GM19043 (cell line): ENCODE measurements around the gene TBXA2R.

Experiments used
- ATAC-seq: cut with Tn5 transposase; IDR thresholded peaks from one replicate; pipeline ENCODE4 v1.9.1; 2021; ENCODE audit warnings: low read depth; ENCODE audit not compliant: unreplicated experiment

TBXA2R gene

DNA sequence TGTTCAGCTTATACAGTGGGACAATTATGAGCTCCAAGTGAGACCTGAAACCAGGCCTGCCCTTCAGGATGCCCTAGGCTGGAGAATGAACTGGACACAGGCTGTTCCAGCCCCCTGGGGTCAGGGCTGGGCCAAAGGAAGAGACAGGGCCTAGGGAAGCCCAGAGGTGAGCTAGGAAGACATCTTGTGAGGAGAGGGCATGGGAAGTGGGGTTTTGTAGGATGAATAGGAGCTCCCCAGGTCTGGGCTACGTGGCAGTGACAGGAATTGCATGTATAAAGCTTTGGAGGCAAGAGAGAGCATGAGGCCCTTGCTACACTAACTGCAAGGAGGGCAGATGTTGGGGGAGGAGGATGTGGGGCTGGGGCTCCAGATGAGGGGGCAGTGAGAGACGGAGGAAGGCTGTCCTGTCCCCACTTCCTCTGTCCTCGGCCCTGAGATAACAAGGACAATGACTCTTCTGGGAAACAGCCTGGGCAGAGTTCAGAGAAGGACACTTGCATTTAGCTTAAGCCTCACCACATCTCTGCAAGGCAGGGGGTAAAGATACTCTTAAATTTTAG is 1.5 kb upstream of the TBXA2R start:
- no peak for ATAC-seq

DNA sequence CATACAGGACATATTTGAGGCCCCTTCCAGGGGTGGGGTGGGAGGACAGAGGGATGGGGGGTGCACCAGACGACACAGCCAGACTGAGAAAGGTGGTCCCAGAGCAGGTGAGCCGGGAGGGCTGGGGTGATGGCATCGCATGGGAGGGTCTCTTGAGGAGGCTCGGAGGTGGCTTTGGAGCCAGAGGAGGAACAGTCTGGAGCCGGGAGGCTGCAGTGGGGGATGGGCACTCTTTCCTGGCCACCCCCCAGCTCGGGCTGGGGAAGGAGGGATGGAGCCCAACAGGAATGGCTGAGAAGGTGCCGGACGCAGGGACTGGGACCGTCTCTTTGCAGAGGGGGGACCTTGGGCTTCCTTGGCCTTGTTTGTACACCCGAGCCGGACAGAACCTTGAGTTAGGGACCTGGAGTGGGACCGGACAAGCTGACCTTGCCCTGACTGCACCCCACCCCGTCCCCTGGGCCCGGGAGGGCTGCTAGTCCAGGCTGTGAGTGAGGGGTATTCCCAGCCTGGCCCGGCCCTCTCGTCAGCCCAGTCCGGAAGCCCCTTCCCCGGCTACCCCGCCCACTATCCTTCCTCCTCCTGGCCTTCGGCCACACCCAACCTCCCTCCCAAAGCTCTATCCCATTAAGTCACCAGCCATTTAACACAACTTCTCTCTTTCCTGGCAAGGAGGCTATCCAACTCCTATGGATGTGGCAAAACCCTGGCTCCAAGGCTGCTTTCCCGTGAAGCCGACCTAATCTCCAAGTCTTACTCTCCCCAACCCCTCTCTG is 816 bp upstream of the TBXA2R start:
- ATAC-seq: no peak

DNA sequence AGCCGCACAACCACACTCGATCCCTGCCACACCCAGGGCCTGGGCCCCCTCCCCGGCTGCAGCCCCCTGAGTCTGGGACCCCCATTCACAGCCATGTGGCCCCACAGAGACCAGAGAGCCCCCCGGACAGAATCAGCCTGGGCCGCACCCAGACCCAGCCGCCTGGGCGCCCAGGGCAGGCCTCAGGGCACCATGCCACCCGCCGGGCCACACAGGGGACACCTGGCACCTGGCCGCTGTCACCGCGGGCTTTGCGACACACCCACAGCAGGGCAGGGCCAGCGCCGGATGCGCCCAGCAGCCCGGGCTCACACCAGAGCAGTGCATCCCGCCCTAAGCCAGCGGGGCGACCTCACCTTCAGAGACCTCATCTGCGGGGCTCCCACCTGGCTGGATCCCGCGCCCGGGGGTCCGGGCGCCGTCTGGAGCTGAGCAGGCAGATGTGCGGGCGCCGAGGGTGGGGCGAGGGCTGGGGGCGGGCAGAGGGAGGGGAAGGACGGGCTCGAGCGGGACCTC is 443 bp downstream of the TBXA2R start:
- ATAC-seq: no peak

DNA sequence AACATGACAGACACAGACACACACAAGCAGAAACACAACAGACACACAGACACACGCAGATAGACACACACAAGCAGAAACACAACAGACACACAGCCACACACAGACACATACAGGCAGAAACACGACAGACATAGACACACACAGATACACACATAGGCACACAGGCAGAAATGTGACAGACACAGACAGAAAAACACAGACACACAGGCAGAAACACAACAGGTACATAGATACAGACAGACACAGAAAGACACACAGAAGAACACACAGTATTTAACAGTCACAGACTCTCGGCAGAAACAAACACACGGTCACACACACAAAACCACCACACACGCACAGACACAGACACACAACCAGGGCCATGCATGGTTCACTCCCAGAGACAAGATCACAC is 905 bp downstream of the TBXA2R start:
- no peak for ATAC-seq

DNA sequence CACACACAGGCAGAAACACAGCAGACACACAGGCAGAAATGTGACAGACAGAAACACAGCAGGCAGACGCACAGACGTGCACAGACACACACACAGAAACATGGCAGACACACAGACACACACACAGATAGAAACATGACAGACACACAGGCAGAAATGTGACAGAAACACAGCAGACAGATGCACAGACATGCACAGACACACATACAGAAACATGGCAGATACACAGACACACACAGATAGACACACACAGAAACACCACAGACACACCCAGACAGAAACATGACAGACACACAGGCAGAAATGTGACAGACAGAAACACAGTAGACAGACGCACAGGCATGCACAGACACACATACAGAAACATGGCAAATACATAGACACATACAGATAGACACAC is 1.3 kb downstream of the TBXA2R start:
- no peak for ATAC-seq

DNA sequence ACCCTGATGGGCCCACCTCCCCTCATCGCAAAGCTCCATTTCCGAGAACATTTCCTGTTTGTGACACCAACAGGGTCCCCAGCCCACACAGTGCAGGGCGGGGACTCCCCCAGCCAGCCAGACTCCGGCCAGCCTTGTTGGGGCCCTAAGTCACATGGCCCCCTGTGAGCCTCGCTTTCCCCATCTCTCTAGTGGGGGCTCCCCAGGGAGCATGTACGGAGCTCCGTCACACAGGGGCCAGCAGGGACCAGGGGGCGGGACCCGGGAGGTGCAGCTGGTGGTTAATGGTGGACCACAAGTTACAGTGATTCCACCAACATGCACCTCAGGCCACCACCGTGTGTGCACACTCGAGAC is 1.7 kb downstream of the TBXA2R start:
- ATAC-seq: no peak

DNA sequence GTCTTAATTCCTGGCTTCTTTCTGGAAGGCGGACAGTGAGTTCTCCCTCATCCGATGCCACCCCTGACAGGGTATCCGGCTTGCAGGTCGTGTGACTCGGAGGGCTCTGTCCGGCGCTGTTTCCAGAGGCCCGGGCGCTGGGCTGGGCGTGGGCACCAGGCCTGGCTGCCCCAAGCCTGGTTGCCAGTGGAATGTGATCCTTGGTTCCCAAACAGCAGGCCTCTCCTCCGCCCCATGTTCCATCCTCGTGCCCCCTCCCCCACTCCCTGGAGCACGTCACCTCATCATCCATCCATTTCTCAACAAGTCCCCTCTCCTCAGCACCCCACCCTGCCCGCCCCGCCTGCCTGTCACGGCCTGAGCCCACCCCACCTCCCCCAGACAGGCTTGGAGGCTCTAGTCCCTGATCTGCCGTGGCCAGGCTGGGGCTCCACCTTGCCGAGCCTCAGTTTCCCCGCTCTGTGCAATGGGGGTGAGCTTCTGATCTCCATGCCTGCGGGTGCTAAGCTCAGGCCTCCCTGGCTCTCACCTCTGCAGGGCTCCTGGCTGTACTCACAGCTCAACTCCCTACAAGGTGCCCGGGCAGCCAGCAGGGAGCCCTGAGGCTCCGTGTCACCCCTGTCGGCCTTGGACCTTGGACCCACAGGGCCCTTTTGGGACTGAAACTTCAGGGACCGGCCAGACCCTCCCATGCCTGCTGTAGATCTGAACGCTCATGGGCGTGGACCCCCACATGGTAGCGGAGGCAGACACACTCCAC is 2.3 kb downstream of the TBXA2R start:
- no peak for ATAC-seq

DNA sequence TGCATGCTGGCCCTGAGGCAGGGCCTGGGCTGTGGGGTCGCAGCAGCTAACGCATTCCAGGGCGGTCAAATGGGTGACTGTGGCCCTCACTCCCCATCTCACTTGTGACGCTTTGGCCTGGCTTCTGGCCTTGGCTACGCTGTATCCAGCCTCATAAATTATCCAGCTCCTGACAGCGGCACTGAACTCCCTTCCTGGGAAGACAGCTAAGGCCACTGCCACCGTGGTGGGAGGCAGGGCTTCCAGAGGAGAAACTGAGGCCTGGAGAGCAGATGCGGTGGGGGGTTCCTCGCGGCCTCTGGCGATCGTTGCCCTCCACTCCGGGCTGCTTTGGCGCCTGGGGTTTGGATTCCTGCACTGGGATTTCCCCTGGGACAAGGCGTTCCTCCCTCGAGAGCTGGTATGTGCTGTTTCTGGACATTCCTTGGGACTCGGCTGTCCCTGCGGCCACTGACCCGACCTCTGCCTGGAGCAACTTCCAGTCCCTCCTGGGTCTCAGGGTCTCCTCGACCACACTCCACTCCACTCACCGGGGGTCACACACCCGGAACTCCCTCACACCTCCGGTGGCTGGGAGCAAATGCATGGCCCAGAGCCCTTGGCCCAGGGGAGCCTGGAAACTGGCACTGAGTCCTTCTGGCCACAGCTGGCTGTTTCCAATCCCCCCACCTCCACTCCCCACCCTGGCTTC is 3.4 kb downstream of the TBXA2R start:
- no peak for ATAC-seq

DNA sequence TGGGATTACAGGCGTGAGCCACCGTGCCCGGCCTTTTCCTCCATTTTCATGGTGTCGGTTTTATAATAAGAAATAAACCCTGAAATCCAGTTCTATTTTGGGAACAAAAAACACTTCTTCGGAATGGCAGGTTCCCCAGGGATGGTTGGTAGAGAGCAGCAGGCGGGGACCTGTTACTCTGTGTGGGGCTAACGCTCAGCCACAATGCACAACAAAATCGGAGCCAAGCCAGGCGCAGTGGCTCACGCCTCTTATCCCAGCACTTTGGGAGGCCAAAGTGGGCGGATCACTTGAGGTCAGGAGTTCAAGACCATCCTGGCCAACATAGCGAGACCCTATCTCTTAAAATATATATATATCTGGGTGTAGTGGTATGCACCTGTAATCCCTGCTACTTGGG is 5.7 kb downstream of the TBXA2R start:
- no peak for ATAC-seq

DNA sequence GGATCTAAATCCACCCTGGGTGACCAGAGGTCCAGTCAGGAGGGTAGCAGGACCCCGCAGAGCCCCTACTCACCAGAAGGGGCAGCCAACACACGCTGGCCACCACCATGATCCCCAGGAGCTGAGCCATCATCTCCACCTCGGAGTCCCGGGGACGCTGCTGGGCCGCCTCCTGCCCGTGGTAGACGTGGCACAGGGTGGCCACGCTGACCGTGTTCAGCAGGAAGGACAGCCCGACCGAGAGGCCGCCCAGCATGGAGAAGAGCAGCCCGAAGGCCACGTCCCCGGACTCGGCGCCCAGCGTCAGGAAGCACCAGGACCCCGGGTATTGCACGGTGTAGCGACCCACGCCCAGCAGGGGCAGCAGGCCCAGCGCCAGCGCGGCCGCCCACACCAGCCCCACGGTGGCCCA is 6.9 kb downstream of the TBXA2R start:
- no peak for ATAC-seq

DNA sequence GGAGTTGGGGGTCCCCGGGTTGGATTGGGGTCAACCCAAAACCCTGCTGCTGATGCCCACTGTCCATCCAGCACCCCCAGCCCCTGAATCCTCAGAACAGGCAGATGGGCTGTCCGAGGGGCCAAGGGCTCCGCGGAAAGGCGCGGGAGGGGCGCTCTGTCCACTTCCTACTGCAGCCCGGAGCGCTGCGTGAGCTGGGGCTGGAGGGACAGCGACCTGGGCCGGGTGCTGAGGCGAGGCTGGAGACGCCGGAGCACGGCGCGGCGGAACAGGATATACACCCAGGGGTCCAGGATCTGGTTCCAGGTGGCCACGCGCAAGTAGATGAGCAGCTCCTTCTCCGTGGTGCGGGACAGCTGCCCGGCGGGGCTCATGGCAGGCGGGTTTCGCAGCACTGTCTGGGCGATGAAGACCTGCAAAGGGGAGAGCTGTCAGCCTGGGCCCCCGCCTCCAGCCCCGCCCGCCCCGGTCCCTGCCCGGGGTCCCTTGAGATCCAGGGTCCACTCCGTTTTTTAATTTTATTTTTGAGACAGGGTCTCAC is 11.1 kb downstream of the TBXA2R start:
- ATAC-seq: no peak

DNA sequence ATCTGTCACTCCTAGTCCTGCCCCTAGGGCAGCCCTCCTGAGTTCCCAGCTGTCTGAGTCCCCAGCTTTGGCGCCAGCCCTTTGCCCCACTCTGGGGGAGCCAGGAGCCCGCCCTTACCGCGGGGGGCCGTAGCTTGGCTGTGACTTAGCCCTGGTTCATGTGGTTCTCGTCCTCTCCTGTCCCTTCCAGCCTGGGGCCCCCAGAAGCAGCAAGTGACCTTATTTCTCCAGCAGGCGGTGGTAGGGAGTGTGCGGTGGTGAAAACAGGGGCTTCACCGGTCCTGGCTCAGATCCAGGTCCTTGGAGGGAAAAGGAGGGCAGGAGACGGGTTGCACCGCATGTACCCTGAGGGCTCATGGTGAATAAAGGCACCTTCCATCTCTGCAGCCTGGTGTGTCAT is 13.5 kb downstream of the TBXA2R start:
- ATAC-seq: no peak

DNA sequence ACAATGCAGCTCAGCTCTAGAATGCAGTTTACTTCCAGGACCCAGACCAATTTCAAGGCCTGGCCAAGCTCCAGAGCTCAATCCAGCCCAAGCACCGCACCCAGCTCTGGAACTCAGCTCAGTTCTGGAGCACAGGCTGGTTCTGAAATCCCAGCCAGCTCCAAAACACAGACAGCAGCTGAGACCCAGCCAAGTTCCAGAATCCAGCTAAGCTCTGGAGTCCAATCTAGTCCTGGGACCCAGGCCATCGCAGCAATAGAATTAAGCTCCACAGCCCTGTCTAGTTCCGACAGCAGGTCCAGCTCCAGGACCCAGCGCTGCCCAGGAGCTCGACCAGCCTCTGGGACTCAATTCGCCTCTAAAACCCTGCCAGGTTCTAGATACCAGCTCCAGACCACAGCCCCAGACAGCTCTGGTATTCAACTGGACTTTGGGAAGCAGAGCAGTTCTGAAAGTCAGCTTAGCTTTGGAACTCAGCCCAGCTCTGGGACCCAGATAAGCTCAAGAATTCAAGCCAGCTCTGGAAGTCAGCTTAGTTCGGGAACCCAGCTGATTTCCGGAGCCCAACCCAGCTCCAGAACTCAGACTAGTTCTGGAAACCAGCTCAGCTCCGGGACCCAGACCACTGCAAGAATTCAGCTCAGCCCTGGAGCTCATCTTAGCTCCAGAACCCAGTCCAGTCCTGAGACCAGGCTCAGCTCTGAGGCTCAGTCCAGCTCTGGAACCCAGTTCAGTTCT is 14.6 kb downstream of the TBXA2R start:
- ATAC-seq: no peak

DNA sequence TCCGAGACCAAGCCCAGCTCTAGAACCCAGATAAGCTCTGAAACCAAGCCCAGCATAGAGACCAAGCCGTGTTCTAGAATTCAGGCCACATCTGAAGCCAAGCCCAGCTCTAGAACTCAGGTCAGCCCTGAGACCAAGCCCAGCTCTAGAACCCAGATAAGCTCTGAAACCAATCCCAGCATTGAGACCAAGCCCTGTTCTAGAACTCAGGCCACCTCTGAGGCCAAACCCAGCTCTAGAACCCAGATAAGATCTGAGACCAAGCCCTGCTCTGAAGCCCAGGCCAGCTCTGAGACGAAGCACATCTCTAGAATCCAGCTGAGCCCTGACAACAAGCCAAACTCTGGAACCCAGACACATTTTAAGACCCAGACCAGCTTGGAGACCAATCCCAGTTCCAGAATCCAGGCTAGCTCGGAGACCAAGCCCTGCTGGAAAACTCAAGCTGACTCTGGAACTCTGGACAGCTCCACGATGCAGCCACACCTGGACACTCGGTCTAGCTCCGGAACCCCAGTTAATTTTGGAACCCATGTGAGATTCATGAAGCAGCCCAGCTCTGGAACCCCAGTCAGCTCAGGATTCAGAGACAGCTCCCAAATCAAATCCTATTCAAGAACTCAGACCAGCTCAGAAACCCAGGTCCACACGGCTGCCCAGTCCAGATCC is 15.6 kb downstream of the TBXA2R start:
- ATAC-seq: no peak

DNA sequence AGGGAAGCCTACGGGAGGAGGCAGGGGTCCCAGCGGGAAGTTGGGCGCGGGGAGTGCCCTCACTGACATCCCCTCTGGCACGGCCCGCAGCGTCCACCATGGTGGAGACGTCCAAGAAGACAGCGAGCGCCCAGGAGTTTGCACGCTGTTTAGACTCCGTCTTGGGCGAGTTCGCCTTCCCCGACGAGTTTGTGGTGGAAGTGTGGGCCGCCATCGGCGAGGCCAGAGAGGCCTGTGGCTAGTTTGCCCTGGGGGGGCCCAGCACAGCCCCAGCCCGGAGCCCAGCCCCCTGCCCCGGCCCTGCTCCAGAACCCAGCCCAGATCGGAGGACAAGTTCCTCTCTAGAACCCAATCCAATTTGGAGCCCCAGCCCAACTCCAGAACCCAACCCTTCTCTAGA is 16.7 kb downstream of the TBXA2R start:
- ATAC-seq: no peak

DNA sequence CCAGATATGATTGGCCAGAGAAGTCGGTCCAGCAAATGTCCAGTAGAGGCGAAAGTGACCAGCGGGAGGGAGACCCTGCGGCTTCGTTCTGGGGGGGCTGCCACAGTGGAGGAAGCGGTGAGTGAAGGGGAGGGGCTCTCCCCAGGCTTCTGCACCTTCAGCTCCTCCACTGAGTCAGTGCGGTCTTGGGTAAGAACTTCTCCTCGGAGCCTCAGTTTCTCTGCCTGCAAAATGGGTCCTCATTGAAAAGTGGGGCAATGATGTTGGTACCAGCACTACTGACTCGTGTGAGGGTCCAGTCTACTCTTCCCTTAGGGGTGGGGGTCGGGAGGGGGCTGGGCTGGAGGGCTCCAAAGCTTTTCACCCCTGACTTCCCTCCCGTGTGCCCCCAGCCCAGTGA is 17.2 kb downstream of the TBXA2R start:
- no peak for ATAC-seq

DNA sequence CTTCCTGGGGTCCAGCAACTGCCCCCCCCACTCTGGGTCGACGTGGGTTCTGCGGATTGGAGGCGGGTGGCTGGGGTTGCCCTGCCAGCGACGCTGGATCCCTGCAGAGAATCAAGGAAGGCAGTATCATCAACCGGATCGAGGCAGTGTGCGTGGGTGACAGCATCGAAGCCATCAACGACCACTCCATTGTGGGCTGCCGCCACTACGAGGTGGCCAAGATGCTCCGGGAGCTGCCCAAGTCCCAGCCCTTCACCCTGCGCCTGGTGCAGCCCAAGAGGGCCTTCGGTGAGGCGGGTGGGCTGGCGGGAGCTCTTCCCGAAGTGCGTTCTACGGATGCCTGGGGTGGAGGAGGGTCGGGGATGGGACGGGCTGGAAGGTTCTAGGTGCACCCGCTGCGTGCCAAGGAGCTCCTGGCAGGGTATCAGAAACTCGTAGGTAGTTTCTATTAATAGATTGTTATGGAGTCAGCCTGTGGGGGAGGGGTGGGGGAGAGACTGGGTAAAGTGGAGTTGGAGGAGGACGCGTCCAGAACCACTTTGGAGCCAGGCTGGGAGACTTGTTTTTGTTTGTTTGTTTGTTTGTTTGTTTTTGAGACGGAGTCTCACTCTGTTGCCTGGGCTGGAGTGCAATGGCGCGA is 19.8 kb downstream of the TBXA2R start:
- no peak for ATAC-seq

DNA sequence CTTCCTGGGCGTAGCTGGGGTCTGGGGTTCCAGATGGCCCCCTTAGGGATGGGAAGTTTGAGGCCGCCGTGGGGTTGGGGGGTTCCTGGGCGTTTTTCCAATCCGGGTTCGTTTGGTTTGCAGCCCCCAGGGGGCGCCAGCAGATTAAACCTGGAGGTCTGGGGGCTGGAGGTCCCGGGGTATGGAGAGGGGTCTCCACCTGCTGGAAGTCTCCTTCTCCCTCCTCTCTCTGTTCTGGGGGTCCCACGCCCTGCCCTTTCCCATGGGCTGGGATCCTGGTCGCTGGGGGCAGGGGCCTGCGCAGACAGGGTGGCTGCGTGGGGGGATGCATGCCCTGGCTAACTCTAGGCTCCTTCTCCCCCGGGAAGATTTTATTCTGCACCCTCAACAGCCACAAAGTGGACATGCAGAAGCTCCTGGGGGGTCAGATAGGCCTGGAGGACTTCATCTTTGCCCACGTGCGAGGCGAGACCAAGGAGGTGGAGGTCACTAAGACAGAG is 20.5 kb downstream of the TBXA2R start:
- no peak for ATAC-seq
